Measurements from ENCODE around the gene GMDS. TPM values are rescaled to one million over a fixed set of nuclear protein-coding genes. Genes with fewer than 3 reads are reported as not detected.

Gene GMDS
- total RNA-seq, 1 experiment from 2014 or later, result 27.6 TPM

DNA sequence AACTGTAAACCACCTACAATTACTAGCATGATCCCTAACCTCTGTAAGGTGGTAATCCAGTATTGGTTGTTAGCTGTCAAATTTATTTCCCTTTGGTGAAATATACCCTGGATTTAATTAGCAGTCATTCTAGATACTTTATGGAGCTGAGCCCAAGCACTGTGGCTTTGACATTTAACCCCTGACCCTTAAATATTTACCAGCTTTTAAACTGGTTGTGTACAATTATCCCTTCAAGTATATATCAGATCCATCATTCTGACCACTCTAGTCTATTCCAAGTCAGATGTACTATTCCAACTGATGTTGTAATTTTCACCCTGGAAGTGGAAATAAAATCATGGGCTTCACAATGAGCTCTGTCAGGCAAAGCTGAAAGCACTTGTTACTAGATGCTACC lies 406.0 kb downstream of the GMDS start:
- H3K23me2 ChIP-seq (ENCODE audit: insufficient read length, low read depth, low read length, poor library complexity, severe bottlenecking), result no peaks in the 10 kb centered on the region
- H3K23ac ChIP-seq (ENCODE audit: insufficient read length, low read depth, low read length), result no peak overlapping the region
- no peak overlapping the region for H2BK12ac ChIP-seq (ENCODE audit: insufficient read length, low read depth, low read length)
- no peak overlapping the region for H3K27ac ChIP-seq (ENCODE audit: insufficient read length, low read depth, low read length)
- no peak for DNase-seq
- no peak overlapping the region for H3K9ac ChIP-seq (ENCODE audit: extremely low read depth, insufficient read length, low read length)
- Mint-ChIP-seq H3K9me3 (no peaks in the 10 kb centered on the region; a peak in 1 of 5 replicates), H3K27ac (peak overlapping the region in 2 of 3 experiments; percentile 8 to 49; a peak in 1 of 7 replicates), H3K4me3 (no peak overlapping the region), H3K36me3 (ENCODE audit: insufficient read depth in 1 of 3, low read depth in 3 of 3) (no peaks in the 10 kb centered on the region; a peak in 1 of 7 replicates), H3K4me1 (peaks cover 38% of the 10 kb centered on the region in 2 experiments), H3K27me3 (ENCODE audit: low read depth) (no peaks in the 10 kb centered on the region; the same call in 1 of the 2 replicates)
- no peak overlapping the region for H3K56ac ChIP-seq (ENCODE audit: insufficient read length, low read depth, low read length)
- H3K9me3 ChIP-seq (ENCODE audit: control insufficient read depth, low read depth, low read length), result no peaks in the 10 kb centered on the region
- H3T11ph ChIP-seq (ENCODE audit: low read length), result no peak overlapping the region
- no peak overlapping the region for H3K4me2 ChIP-seq (ENCODE audit: insufficient read depth, insufficient read length, low read length)
- H2AK5ac ChIP-seq (ENCODE audit: insufficient read length, low read length), result no peak overlapping the region
- no peak overlapping the region for H4K5ac ChIP-seq (ENCODE audit: insufficient read length, low read depth, low read length)
- no peaks in the 10 kb centered on the region for H3K79me1 ChIP-seq (ENCODE audit: insufficient read depth, low read depth, low read length, poor library complexity, severe bottlenecking)
- no peaks in the 10 kb centered on the region for H3K27me3 ChIP-seq (ENCODE audit: insufficient read depth, low read length)
- H2BK20ac ChIP-seq (ENCODE audit: low read depth, low read length, poor library complexity, severe bottlenecking), result no peak overlapping the region
- no peaks in the 10 kb centered on the region for H3K79me2 ChIP-seq (ENCODE audit: insufficient read depth, low read length)
- H4K91ac ChIP-seq (ENCODE audit: insufficient read length, low read depth, low read length), result no peak overlapping the region
- TF ChIP-seq, protein P1, sequence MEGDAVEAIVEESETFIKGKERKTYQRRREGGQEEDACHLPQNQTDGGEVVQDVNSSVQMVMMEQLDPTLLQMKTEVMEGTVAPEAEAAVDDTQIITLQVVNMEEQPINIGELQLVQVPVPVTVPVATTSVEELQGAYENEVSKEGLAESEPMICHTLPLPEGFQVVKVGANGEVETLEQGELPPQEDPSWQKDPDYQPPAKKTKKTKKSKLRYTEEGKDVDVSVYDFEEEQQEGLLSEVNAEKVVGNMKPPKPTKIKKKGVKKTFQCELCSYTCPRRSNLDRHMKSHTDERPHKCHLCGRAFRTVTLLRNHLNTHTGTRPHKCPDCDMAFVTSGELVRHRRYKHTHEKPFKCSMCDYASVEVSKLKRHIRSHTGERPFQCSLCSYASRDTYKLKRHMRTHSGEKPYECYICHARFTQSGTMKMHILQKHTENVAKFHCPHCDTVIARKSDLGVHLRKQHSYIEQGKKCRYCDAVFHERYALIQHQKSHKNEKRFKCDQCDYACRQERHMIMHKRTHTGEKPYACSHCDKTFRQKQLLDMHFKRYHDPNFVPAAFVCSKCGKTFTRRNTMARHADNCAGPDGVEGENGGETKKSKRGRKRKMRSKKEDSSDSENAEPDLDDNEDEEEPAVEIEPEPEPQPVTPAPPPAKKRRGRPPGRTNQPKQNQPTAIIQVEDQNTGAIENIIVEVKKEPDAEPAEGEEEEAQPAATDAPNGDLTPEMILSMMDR (conservative IDR thresholded peaks at IDR 0.05), result no peak
- H2AFZ ChIP-seq (ENCODE audit: low read length), result no peak overlapping the region
- no peak overlapping the region for H3K18ac ChIP-seq (ENCODE audit: insufficient read length, low read depth, low read length)
- H3K14ac ChIP-seq (ENCODE audit: insufficient read depth, low read length), result no peak overlapping the region
- no peak overlapping the region for H3K4ac ChIP-seq (ENCODE audit: low read depth, low read length)
- H2BK15ac ChIP-seq (ENCODE audit: low read depth, low read length), result no peak overlapping the region
- no peak overlapping the region for H2BK5ac ChIP-seq (ENCODE audit: insufficient read length, low read length)
- H4K8ac ChIP-seq (replicated peaks; ENCODE audit: insufficient read length, low read depth, low read length), result no peak overlapping the region
- H3K4me1 ChIP-seq (ENCODE audit: insufficient read depth, low read length), result peaks cover 3% of the 10 kb centered on the region; the same call in 1 of the 2 replicates
- H2BK120ac ChIP-seq (ENCODE audit: low read depth, low read length, poor library complexity, severe bottlenecking), result no peak overlapping the region
- no peaks in the 10 kb centered on the region for H4K20me1 ChIP-seq (ENCODE audit: control insufficient read depth, insufficient read depth, insufficient read length)
